NT2/D1 (cell line): ENCODE data around the gene DNAAF5.

Source experiments
- SUZ12 ChIP-seq: IDR thresholded peaks from 2 replicates; pipeline ENCODE4 v1.6.1; 2011; ENCODE audit not compliant: insufficient read length, insufficient read depth; ENCODE audit errors: extremely low read depth
- YY1 ChIP-seq: IDR thresholded peaks from 2 replicates; pipeline ENCODE4 v1.6.1; 2011; ENCODE audit not compliant: insufficient read length, insufficient read depth

DNA sequence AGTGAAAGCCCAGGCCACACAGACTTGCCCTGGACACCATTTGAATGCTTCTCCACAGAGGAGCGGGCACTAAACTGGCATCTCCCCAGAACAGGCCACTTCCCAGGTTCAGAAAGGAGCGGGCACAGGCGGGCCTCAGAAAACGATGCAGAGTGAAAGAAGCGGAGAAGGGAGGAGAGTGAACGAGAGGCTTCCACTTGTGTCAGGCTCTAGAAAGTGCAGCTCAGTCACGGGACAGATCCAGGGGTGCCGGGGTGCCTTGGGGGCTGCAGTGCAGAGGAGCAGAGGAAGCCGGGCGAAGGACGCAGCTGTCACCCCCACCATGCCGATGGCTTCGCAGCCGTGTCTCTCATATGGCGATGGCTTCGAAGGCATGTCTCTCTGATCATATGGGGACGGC is 26.7 kb downstream of the DNAAF5 start:
- TF ChIP-seq YY1 (no peak), SUZ12 (no peak)
